GM10248 (cell line): ENCODE data around the gene CLASP1.
"Not testable (repeated sequence)": the region's sequence is repeated elsewhere in the genome, so short reads cannot be mapped to it uniquely, and the experiment has no call there.

Experiments used
- CTCF ChIA-PET: fragments of 300-600 bp; sonication (Branson Sonifier 250); formaldehyde crosslinking; extraction: SDS; loops from one replicate; lab custom pipeline; 2021; ENCODE audit warnings: antibody characterized with exemption; lab: Yijun Ruan, JAX
- POLR2A ChIA-PET: fragments of 350-650 bp; sonication (Branson Sonifier 250); formaldehyde crosslinking; extraction: SDS; loops from one replicate; lab custom pipeline; 2020; ENCODE audit warnings: antibody characterized with exemption; lab: Yijun Ruan, JAX
- DNase-seq: peaks from one replicate; pipeline ENCODE4 v3.0.0; 2012; ENCODE audit errors: extremely low spot score
- TF ChIP-seq, protein P1 (sequence below): IDR thresholded peaks from 2 replicates; pipeline ENCODE4 v1.5.1; 2012; ENCODE audit warnings: mild to moderate bottlenecking, low read depth; ENCODE audit errors: extremely low read depth, missing control alignments, control extremely low read depth

Gene CLASP1

DNA sequence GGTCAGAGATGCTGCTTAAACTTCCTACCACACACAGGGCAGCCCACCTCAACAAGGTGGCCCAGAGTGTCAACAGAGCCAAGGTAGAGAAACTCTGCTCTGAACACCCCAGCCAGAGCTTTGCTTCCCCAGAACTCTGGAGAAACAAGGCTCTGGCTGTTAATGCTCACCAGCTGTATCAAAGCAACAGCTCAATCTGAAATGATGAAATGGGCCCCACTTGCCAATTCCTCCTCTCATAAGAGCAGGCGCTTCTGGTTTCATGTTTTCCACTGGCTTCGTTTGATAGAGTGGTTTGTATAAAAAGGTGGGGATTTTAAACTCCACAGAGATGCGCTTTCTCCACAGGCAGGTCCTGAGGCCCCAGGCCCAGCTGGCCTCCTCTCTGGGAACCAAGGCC is 303.4 kb downstream of the CLASP1 start:
- ChIA-PET POLR2A (no interaction called here), CTCF (interaction anchor here (1.0 to 3.1 kb wide), 2 partner anchors 10 to 80 kb away, joined by 3 to 18 read pairs; no protein-coding TSS in a partner anchor)

DNA sequence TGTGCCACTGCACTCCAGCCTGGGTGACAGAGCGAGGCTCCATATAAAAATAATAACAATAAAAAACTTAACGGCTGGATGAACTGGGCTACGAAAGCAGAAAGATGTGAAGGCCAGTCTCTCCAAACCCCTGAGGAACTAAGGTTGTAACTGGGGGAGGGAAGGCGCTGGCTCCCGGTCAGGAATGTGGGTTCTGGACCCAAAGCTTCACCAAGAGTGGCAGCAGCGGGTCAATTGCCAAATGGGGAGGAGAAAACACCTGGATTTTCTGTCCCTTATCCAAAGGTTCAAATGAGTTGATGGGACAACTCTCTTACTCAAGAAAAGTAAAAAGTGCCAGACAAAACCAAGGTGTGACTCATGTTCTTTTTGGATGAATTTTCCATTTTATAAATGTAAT is 304.2 kb downstream of the CLASP1 start:
- CTCF ChIA-PET = interaction anchor here (2.3 kb wide), 1 partner anchor 11 kb away, joined by 16 read pairs; no protein-coding TSS in a partner anchor
- DNase-seq = no peak
- TF ChIP-seq, protein P1, sequence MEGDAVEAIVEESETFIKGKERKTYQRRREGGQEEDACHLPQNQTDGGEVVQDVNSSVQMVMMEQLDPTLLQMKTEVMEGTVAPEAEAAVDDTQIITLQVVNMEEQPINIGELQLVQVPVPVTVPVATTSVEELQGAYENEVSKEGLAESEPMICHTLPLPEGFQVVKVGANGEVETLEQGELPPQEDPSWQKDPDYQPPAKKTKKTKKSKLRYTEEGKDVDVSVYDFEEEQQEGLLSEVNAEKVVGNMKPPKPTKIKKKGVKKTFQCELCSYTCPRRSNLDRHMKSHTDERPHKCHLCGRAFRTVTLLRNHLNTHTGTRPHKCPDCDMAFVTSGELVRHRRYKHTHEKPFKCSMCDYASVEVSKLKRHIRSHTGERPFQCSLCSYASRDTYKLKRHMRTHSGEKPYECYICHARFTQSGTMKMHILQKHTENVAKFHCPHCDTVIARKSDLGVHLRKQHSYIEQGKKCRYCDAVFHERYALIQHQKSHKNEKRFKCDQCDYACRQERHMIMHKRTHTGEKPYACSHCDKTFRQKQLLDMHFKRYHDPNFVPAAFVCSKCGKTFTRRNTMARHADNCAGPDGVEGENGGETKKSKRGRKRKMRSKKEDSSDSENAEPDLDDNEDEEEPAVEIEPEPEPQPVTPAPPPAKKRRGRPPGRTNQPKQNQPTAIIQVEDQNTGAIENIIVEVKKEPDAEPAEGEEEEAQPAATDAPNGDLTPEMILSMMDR = no peak
- POLR2A ChIA-PET = no interaction called here

More for the DNA sequence above, 303.4 kb downstream of the CLASP1 start:
- no peak for DNase-seq
- TF ChIP-seq, protein P1 = no peak

DNA sequence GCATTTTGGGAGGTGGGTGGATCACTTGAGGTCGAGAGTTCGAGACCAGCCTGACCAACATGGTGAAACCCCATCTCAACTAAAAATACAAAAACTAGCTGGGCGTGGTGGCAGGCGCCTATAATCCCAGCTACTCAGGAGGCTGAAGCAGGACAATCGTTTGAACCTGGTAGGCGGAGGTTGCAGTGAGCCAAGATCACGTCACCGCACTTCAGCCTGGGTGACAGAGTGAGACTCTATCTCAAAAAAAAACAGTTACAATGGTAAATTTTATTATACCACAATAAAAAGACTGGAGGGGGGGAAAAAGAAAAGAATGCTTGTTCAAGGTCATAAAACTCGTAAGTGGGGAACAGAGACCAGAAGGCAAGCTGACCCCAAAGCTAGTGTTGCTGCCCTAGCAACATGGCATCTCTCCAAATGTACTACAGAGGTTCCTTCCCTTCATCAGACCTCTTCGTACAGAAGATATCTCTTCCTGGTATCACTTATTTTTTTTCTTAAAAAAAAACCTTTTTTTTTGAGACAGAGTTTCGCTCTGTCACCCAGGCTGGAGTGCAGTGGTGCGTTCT is 305.3 kb downstream of the CLASP1 start:
- POLR2A ChIA-PET, DNase-seq: not testable (repeated sequence)
- CTCF ChIA-PET = interaction anchor here (1.3 to 2.3 kb wide), 2 partner anchors 12 to 14 kb away, joined by 3 to 16 read pairs; no protein-coding TSS in a partner anchor

DNA sequence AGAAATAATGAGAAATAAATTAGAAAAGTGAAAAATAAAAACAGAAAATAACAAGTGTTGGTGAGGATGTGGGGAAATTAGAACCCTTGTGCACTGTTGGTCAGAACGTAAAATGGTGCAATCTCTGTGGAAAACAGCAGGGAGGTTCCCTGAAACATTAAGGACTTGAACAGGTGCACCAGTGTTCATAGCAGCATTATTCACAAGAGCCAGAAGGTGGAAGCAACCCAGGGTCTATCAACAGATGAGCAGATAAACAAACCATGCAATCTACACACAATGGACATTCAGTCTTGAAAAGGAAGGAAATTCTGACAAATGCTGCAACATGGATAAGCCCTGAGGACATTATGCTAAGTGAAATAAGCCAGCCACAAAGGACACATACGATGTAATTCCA is 306.1 kb downstream of the CLASP1 start:
- DNase-seq = no peak
- TF ChIP-seq, protein P1 = no peak
- POLR2A ChIA-PET = no interaction called here
- CTCF ChIA-PET = interaction anchor here (0.9 to 3.1 kb wide), 3 partner anchors 8 to 13 kb away, joined by 3 to 16 read pairs (median 10); no protein-coding TSS in a partner anchor

DNA sequence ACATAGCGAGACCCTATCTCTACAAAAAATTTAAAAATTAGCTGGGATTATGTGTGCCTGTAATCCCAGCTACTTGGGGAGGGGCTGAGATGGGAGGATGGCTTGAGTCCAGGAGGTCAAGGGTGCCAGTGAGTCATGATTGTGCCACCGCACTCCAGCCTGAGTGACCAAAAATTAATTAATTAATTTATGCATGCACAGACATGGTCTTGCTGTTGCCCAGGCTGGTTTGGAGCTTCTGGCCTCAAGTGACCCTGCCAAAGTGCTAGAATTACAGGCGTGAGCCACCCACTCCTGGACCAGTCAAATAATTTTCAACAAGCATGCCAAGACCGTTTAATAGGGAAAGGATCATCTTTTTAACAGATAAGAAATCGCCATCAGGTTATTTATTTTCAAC is 306.5 kb downstream of the CLASP1 start:
- TF ChIP-seq, protein P1 = no peak
- ChIA-PET CTCF (interaction anchor here (0.9 to 3.1 kb wide), 2 partner anchors 9 to 13 kb away, joined by 3 to 10 read pairs; no protein-coding TSS in a partner anchor), POLR2A (no interaction called here)
- DNase-seq = no peak

DNA sequence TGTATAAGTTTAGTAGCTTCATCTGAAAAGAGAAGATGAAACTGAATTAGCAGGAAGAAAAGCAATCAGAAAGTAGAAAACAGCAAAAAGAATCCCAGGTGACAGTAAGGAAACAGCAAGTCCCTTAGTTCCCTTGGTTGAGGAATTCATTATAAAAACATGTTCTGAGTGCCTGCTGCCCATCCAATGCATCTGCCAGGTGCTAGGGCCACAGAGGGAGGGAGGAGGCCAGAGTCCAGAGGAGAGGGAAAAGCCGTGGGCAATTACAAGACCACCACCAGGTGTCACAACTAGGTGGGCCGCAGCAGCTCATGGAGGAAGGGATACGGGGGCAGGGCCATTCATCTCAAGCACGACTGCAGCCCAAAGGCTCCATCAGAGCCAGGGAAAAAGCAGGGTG is 308.3 kb downstream of the CLASP1 start:
- no peak for DNase-seq
- TF ChIP-seq, protein P1 = no peak
- CTCF ChIA-PET = interaction anchor here (0.9 to 3.1 kb wide), 3 partner anchors 11 to 18 kb away, joined by 3 to 10 read pairs (median 4); no protein-coding TSS in a partner anchor
- POLR2A ChIA-PET = no interaction called here

DNA sequence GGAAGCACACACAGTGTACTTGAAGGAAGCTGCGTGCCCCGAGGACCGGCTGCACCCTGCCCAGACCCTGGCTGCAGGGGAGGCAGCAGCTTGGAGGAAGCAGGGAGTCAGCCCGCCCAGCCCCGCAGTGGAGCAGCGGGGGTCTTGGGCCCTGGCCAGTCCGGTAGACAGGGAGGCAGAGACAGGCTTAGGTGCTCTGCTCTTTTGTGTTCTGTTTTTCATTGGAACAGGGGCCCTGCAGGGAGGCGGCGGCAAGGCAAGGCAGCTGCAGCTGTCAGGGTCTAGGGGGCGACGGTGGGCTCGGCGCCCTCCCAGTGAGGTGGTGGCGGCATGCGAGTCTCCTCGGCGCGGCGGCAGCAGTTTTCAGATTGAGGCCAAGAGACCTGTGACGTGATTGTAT is 311.0 kb downstream of the CLASP1 start:
- ChIA-PET CTCF (interaction anchor here (1.1 kb wide), 1 partner anchor 64 kb away, joined by 3 read pairs; no protein-coding TSS in a partner anchor), POLR2A (no interaction called here)
- no peak for DNase-seq
- TF ChIP-seq, protein P1 = no peak
